Mesenchymal stem cell (in vitro differentiated cells and primary cell): ENCODE measurements around the gene AFAP1L2. TPM values are rescaled to one million over a fixed set of nuclear protein-coding genes. Genes with fewer than 3 reads are reported as not detected.

Experiments
- DNase-seq: peaks from one replicate; pipeline ENCODE4 v3.0.0-alpha.2; 2013
- H2AFZ ChIP-seq: one replicate; pipeline ENCODE4 v1.6.1; 2013; ENCODE audit warnings: low read depth, mild to moderate bottlenecking, control low read depth, inconsistent platforms, low read length, moderate library complexity
- H2AK5ac ChIP-seq: 2 replicates; pipeline ENCODE4 v1.6.1; 2013; ENCODE audit warnings: low read length, moderate library complexity, mild to moderate bottlenecking, inconsistent platforms; ENCODE audit not compliant: severe bottlenecking
- H2BK120ac ChIP-seq: one replicate; pipeline ENCODE4 v1.6.1; 2013; ENCODE audit warnings: low read depth, mild to moderate bottlenecking, inconsistent platforms, low read length, moderate library complexity
- H2BK12ac ChIP-seq, 2 experiments: one replicate each; pipeline ENCODE4 v1.6.1; 2013; ENCODE audit warnings: inconsistent platforms in 2 of 2, low read length in 2 of 2, mild to moderate bottlenecking in 2 of 2, moderate library complexity in 2 of 2, control low read depth in 1 of 2
- H2BK15ac ChIP-seq: one replicate; pipeline ENCODE4 v1.6.1; 2013; ENCODE audit warnings: mild to moderate bottlenecking, low read depth, inconsistent platforms; ENCODE audit not compliant: poor library complexity, severe bottlenecking
- H2BK5ac ChIP-seq: 2 replicates; pipeline ENCODE4 v1.6.1; 2013; ENCODE audit warnings: low read depth, mild to moderate bottlenecking, low read length, control low read depth, inconsistent platforms; ENCODE audit not compliant: poor library complexity, severe bottlenecking
- H3K14ac ChIP-seq, 2 experiments: one replicate each; pipeline ENCODE4 v1.6.1; 2013; ENCODE audit warnings: inconsistent platforms in 2 of 2, low read length in 2 of 2, control low read depth in 1 of 2, mild to moderate bottlenecking in 1 of 2, moderate library complexity in 1 of 2
- H3K18ac ChIP-seq, 2 experiments: one replicate each; pipeline ENCODE4 v1.6.1; 2013; ENCODE audit warnings: inconsistent platforms in 2 of 2, low read length in 2 of 2, control low read depth in 1 of 2, low read depth in 1 of 2, mild to moderate bottlenecking in 1 of 2
- H3K23ac ChIP-seq, 2 experiments: one replicate each; pipeline ENCODE4 v1.6.1; 2013; ENCODE audit warnings: inconsistent platforms in 2 of 2, low read length in 2 of 2, mild to moderate bottlenecking in 2 of 2, moderate library complexity in 2 of 2, control low read depth in 1 of 2
- H3K27ac ChIP-seq: 2 replicates; pipeline ENCODE4 v1.5.1; 2013; ENCODE audit warnings: mild to moderate bottlenecking, moderate library complexity, low read length, control low read depth, inconsistent platforms; ENCODE audit not compliant: poor library complexity, severe bottlenecking
- H3K27me3 ChIP-seq, 2 experiments: 2 replicates each; pipeline versions ENCODE4 v1.6.1 to v1.7.0; 2013; ENCODE audit warnings: low read length in 2 of 2, mild to moderate bottlenecking in 2 of 2, moderate library complexity in 2 of 2, control low read depth in 1 of 2, inconsistent platforms in 1 of 2; ENCODE audit not compliant: control insufficient read depth in 1 of 2, insufficient read depth in 1 of 2
- H3K36me3 ChIP-seq, 2 experiments: 2 replicates each; pipeline versions ENCODE4 v1.6.1 to v1.7.0; 2013; ENCODE audit warnings: low read length in 2 of 2, control low read depth in 1 of 2, inconsistent platforms in 1 of 2, low read depth in 1 of 2, mild to moderate bottlenecking in 1 of 2; ENCODE audit not compliant: insufficient read depth in 2 of 2, control insufficient read depth in 1 of 2
- H3K4ac ChIP-seq, 2 experiments: one replicate each; pipeline ENCODE4 v1.6.1; 2013; ENCODE audit warnings: inconsistent platforms in 2 of 2, low read length in 2 of 2, mild to moderate bottlenecking in 2 of 2, moderate library complexity in 2 of 2, control low read depth in 1 of 2, low read depth in 1 of 2
- H3K4me1 ChIP-seq: 2 replicates; pipeline ENCODE4 v1.6.1; 2013; ENCODE audit warnings: low read depth, low read length, control low read depth; ENCODE audit not compliant: control insufficient read depth, insufficient read depth
- H3K4me2 ChIP-seq: 2 replicates; pipeline ENCODE4 v1.6.1; 2013; ENCODE audit warnings: low read length, mild to moderate bottlenecking, inconsistent platforms; ENCODE audit not compliant: poor library complexity, severe bottlenecking
- H3K4me3 ChIP-seq, 2 experiments: 2 replicates each; pipeline versions ENCODE4 v1.5.1 to v1.7.0; 2013; ENCODE audit warnings: low read length in 2 of 2, mild to moderate bottlenecking in 2 of 2, control low read depth in 1 of 2, low read depth in 1 of 2; ENCODE audit not compliant: insufficient read depth in 1 of 2
- H3K79me1 ChIP-seq: replicated peaks from 2 replicates; pipeline ENCODE4 v1.6.1; 2013; ENCODE audit warnings: mild to moderate bottlenecking, control low read depth, low read length, inconsistent platforms; ENCODE audit not compliant: poor library complexity, severe bottlenecking
- H3K9ac ChIP-seq: 2 replicates; pipeline ENCODE4 v1.7.0; 2013; ENCODE audit warnings: mild to moderate bottlenecking, low read length, moderate library complexity
- H3K9me3 ChIP-seq: 2 replicates; pipeline ENCODE4 v1.7.0; 2013; ENCODE audit warnings: mild to moderate bottlenecking, low read length; ENCODE audit not compliant: control insufficient read depth
- H4K8ac ChIP-seq: one replicate; pipeline ENCODE4 v1.6.1; 2013; ENCODE audit warnings: inconsistent platforms, mild to moderate bottlenecking, low read length, moderate library complexity
- H4K91ac ChIP-seq: one replicate; pipeline ENCODE4 v1.6.1; 2013; ENCODE audit warnings: mild to moderate bottlenecking, low read length, inconsistent platforms
- WGBS: methylation state at CpG from one replicate; pipeline ENCODE4 v1.1.7; 2013; ENCODE audit warnings: mixed read lengths; 5-methylcytosine and 5-hydroxymethylcytosine counted together
- polyA plus RNA-seq, 2 experiments: library from polyadenylated mRNA; stranded (reverse); fragments of 200-250 nt; gene quantifications; one replicate each; pipeline ENCODE4 v1.2.3, GENCODE V29; 2013

AFAP1L2 gene, protein sequence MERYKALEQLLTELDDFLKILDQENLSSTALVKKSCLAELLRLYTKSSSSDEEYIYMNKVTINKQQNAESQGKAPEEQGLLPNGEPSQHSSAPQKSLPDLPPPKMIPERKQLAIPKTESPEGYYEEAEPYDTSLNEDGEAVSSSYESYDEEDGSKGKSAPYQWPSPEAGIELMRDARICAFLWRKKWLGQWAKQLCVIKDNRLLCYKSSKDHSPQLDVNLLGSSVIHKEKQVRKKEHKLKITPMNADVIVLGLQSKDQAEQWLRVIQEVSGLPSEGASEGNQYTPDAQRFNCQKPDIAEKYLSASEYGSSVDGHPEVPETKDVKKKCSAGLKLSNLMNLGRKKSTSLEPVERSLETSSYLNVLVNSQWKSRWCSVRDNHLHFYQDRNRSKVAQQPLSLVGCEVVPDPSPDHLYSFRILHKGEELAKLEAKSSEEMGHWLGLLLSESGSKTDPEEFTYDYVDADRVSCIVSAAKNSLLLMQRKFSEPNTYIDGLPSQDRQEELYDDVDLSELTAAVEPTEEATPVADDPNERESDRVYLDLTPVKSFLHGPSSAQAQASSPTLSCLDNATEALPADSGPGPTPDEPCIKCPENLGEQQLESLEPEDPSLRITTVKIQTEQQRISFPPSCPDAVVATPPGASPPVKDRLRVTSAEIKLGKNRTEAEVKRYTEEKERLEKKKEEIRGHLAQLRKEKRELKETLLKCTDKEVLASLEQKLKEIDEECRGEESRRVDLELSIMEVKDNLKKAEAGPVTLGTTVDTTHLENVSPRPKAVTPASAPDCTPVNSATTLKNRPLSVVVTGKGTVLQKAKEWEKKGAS
- 60.2 TPM for polyA plus RNA-seq (2013, experiment 1 of 2)
- polyA plus RNA-seq (2013, experiment 2 of 2) = 57.6 TPM

DNA sequence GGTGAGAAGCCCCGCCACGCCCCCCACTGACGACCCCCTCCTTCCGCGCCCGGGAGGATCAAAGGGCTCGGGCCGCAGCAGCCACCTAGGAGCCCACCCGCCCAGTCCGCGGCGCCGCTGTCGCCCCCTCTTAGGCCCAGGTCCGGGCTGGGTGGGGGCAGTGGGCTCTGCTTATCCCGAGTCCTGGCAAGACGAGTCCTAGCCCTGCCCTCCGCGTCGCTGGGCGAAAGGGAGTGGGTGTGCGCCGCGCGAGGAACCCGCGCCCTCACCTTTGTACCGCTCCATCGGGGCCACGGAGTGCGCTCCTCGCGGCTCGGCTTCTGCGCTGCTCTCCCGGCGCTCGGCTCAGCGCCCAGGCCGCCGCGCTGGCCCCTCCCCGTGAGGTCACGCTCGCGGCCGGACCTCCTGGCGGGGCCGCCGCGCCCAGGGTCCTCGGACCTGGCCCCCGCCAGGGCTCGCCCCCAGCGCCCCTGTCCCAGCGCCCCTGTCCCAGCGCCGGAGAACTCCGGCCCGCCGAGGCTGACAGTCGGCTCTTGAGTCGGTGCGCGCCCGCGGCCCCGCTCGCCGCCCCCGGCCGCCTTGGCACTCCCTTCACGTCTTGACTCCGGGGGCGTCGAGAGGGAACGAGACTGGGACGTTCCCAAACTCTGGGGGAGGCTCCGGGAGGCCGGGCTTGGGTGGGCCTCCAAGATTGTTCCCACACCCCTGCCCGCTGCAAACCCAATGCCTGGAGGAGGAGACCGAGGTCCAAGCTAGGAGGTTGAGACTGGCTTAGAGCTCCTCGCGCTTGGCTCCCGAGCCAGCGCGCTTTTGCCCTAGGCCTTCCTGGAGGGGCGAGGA, at the start of gene AFAP1L2:
TSS of gene AFAP1L2 (minus strand) at position 332 of the 840 bp plus-strand sequence. CDS start at position 285, 47 bp downstream.
- Histone ChIP-seq H3K4me1 (peaks cover 26% of the 10 kb centered on the region), H4K8ac (peak within 1 kb of the TSS; percentile 96), H3K9me3 (no peaks in the 10 kb centered on the region), H2BK15ac (peak within 1 kb of the TSS; percentile 75), H2AK5ac (no peak within 1 kb of the TSS), H3K18ac (peak within 1 kb of the TSS; percentile 93 to 95), H4K91ac (peak within 1 kb of the TSS; percentile 90), H3K27ac (no peak within 1 kb of the TSS), H2BK12ac (peak within 1 kb of the TSS; percentile 49 to 64), H3K79me1 (no peaks in the 10 kb centered on the region), H3K4ac (peak within 1 kb of the TSS; percentile 85 to 92), H3K4me3 (peak within 1 kb of the TSS; percentile 47 to 66), H2AFZ (peak within 1 kb of the TSS; percentile 47), H3K27me3 (peaks cover 31 to 44% of the 10 kb centered on the region in 2 experiments), H2BK5ac (no peak within 1 kb of the TSS), H3K9ac (peak within 1 kb of the TSS; percentile 28), H3K4me2 (peak within 1 kb of the TSS; percentile 95), H2BK120ac (peak within 1 kb of the TSS; percentile 94), H3K14ac (peak within 1 kb of the TSS; percentile 8 to 47), H3K23ac (peak within 1 kb of the TSS; percentile 14 to 89), H3K36me3 (no peaks in the 10 kb centered on the region)
- WGBS = under 1% methylated on average over 85 of the region's 88 CpGs
- DNase-seq = no peak

DNA sequence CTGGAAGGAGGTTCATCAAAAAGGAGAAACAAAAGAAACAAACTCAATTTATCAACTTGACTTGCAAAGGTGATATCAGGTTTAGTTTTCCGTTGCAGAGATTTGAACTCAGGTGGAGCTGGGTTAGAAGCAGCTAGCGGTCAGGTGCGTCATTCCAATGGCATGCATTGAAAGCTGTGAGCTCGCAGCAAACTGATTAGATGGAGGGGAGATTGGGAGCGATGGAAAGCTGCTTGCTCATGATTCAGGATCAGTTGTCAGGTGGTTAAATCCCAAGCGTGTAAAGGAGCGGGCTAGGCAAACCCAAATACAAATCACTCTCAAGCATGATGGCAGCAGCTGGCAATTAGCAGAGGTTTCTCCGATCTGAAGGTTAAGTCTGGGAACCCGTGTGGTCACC, 49.3 kb upstream of the AFAP1L2 start:
- Histone ChIP-seq H3K4me3 (no peak overlapping the region), H3K9ac (no peak overlapping the region), H3K79me1 (no peaks in the 10 kb centered on the region), H3K36me3 (peaks cover 0 to 2% of the 10 kb centered on the region in 2 experiments), H2AFZ (no peak overlapping the region), H2BK12ac (no peak overlapping the region), H3K4me1 (no peaks in the 10 kb centered on the region), H3K18ac (no peak overlapping the region), H3K23ac (no peak overlapping the region), H4K8ac (no peak overlapping the region), H3K27me3 (no peaks in the 10 kb centered on the region), H3K14ac (no peak overlapping the region), H3K4ac (no peak overlapping the region), H3K4me2 (no peak overlapping the region), H2BK5ac (no peak overlapping the region), H3K27ac (no peak overlapping the region), H4K91ac (no peak overlapping the region), H2AK5ac (no peak overlapping the region), H2BK15ac (no peak overlapping the region), H3K9me3 (no peaks in the 10 kb centered on the region), H2BK120ac (no peak overlapping the region)
- no peak for DNase-seq
- WGBS = 90% methylated on average over 9 of the region's 9 CpGs

DNA sequence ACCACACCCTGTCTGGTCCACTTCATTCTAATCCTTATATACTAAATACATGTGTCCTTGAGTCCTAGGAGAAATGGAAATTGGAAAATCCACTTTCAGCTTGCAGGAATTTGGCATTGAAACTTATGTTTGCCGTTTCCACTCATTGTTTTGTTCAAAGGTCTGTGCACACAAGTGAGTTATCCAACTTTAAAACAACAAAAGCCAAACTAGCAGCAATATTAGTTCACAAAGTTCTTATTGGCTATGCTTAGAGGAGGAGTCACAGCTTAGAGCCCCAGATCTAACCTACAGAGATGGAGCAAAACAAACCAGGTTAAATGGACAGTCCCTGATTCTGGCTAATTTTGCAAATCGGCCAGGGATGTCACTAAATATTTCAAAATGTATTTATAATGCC, 44.6 kb upstream of the AFAP1L2 start:
- Histone ChIP-seq H4K8ac (no peak overlapping the region), H3K18ac (no peak overlapping the region), H3K23ac (no peak overlapping the region), H2BK120ac (no peak overlapping the region), H3K79me1 (no peaks in the 10 kb centered on the region), H3K36me3 (peaks cover 0 to 11% of the 10 kb centered on the region in 2 experiments), H2AK5ac (no peak overlapping the region), H2AFZ (no peak overlapping the region), H4K91ac (no peak overlapping the region), H2BK12ac (no peak overlapping the region), H3K14ac (no peak overlapping the region), H3K4me2 (no peak overlapping the region), H3K9ac (no peak overlapping the region), H3K9me3 (no peaks in the 10 kb centered on the region), H3K4ac (no peak overlapping the region), H2BK5ac (no peak overlapping the region), H3K27ac (no peak overlapping the region), H3K4me1 (no peaks in the 10 kb centered on the region), H3K27me3 (no peaks in the 10 kb centered on the region), H2BK15ac (no peak overlapping the region), H3K4me3 (no peak overlapping the region)
- WGBS = 100% methylated on average over 1 of the region's 2 CpGs
- no peak for DNase-seq
